ENCODE data around the gene TM7SF2.

The TM7SF2 gene

DNA sequence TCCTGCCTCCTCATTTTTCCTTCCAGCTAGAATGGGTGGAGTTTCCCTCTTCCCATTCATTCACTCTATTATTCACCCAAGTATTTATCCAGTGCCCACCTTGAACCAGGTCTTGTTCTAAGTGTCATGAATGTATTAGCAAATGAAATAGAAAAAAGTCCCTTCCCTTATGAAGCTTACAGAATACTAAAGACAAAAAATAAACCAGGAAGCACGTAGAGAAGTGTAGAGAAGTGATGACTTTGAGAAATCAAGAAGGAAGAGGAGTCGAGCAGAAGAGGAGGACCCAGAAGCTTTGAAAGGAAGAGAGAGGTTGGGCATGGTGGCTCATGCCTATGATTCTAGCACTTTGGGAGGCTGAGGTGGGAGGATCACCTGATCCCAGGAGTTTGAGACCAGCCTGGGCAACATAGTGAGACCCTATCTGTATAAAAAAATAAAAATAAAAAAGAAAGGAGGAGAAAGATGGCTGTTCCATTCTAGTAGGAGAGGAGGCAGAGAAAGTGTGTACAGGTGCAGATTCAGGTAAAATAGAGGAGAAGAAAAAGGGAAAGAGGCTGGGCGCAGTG is 39.7 kb downstream of the TM7SF2 start:
- DNase-seq: no peak

DNA sequence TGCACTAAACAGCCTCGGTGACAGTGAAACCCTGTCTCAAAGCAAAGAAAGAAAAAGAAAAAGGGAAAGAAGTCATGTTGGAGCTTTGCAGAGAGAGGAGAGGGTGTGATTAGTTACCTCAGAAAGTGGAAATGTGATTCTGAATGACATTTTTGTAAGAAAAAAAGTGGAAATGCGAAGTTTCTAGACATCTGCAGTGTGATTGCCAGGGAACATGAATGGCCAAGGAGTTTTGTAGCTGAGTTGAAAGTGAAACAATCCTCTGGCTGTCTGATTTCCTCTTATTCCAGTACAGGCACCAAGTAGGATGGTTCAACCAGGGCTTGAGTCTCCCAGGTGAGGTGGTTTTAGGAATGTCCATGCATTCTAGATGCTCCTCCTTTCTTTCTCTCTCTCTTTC is 40.5 kb downstream of the TM7SF2 start:
- DNase-seq: no peak

- DNase-seq: no peak
Observed at GRCh38 chr11:65156256-65156655, 44.6 kb downstream of the TM7SF2 start.

DNA sequence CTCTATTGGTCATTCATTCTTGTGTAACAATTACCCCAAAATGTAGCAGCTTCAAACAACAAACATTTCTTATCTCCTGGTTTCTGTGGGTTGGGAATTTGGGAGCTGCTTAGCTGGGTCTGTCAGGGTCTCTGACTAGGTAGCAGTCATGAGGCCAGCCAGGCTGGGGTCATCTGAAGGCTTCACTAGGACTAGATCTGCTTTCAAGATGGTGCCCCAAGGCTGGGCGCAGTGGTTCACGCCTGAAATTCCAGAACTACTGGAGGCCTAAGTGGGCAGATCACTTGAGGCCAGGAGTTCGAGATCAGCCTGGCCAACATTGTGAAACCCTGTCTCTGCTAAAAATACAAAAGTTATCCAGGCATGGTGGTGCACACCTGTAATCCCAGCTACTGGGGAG is 45.3 kb downstream of the TM7SF2 start:
- DNase-seq: no peak

DNA sequence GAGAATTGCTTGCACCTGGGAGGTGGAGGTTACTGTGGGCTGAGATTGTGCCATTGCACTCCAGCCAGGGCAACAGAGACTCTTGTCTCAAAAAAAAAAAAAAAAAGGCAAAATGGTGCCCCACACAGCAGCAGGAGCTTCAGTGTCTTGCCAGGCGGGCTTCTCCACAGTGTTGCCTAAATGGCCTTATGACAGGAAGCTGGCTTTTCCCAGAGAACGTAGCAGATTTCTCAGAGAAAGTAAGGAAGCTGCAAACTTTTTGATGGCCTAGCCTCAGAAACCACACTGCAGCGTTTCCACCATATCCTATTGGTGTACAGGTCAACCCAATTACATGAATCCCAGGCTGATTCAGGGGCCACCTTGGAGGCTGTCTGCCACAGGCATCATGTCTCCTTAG is 45.7 kb downstream of the TM7SF2 start:
- no peak for DNase-seq

GRCh38 chr11:65159012-65159411 is 47.3 kb downstream of the TM7SF2 start:
- DNase-seq: no peak

- DNase-seq: no peak
Observed at GRCh38 chr11:65160643-65161042, 49.0 kb downstream of the TM7SF2 start.

GRCh38 chr11:65163684-65164083 is 52.0 kb downstream of the TM7SF2 start:
- DNase-seq: no peak

All from right kidney (tissue), 1 donor.